IPS-NIHi11 (cell line): Measurements from ENCODE around the gene NCKAP5.

ENCODE experiments used
- DNase-seq: peaks from one replicate; pipeline ENCODE4 v3.0.0; 2012; ENCODE audit warnings: mixed read lengths, low spot score

The NCKAP5 gene

DNA sequence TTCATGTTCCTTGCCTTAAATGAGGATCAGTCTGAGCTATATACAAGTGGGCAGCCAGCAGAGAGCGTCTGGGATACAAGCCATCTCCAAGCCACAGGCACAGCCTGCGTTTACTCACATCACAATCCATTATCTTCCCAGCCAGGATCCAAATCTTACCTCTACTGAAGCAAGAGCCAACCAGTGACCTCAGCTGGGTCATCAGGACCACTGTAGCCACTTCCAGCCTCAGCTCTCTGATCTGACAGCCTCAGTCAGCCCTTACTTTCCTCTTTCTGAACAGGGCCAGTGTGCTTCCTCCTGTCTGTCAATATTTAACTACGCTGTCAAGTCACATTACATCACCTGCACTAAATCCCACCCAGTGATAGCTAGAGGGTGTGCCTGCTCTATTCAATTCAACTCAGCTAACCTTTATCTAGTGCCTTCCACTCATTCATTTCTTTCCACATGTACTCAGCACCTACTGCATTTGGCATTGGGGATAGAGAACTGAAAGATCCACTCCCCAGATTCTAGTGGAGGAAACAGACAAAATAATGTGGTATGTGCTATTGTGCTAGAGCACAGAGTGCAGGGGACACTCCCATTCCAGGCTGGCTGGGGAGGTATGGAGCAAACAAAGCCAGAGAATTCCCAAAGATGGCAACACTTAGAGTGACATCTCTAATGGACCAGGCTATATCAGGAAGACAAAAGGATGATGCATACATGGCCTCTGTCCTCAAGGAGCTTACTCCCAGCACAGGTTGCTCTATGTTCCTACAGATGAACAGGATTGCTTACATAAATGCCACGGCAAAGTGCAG is 146.5 kb downstream of the NCKAP5 start:
- DNase-seq: no peak

DNA sequence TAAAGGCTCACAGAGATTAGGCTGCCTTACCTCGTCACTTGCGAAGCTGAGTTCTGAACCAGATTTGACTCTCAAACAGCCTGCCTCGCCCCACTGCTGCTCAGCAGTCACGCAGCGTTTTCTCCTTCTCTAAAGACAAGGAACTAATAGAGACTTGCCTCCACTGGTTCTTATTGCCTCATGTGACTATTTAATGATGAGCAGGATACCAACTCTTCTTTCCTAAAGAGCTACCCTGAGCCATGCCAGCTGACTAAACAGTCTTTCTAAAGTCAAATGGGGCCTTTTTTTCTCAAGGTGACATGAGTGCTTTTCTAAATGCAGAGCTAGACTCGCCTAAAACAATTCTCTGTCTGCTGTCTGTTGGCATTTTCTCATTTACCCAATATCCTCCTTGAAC is 147.5 kb downstream of the NCKAP5 start:
- no peak for DNase-seq

DNA sequence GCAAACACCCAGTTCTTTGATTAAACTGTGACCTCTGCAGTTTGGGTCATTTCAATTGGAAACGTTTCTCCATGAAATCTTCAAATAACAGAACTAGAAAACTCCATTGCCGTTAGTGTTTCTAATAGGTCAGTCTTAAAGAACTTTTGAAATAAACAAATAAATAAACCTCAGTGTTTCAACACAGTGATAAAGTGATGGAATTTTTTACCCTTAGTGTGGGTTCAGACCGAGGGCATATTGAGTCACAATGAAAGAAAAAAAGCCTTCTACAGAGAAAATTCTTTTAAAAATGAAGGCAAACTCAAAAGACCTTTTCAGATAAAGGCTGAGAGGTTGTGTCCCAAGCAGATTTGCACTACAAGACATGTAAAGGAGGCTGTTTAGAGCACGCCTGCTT is 149.6 kb downstream of the NCKAP5 start:
- DNase-seq: no peak

DNA sequence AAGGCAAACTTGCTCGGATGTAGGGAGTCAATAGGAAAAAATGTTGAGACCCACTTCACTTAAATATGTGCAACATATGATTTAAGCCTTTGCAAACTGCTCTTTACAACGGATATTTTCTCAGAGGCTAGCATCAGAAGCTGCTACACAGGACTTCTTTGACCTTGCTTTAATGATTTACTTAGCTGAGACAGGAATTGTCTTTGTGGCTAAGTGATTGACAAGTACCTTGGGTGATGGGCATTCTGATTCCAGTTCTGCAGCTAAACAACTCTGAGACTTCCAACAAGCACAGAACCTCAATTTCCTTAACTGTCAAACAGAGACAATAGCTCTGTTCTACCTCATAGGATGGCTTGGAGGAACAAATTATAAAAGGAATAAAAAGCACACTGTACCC is 150.2 kb downstream of the NCKAP5 start:
- no peak for DNase-seq

DNA sequence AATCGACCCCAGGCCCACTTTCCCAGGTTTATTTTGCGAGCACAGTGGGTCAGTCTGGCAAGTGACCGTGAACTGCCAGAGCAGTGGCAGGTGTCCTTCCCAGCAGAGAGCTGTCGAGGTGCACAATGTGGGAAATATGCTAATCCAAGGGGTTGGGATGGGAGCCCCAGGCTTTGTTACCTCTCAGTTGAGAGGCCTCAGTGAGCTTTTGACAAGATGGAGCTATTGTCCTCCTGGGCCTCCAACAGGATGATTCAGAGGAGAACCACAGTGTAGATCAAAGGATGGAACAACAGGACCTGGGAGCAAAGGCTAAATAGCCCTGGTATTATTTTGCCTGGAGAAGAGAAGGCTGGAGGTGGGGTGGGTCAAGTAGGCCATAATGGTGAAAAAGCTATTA is 150.8 kb downstream of the NCKAP5 start:
- DNase-seq: no peak

DNA sequence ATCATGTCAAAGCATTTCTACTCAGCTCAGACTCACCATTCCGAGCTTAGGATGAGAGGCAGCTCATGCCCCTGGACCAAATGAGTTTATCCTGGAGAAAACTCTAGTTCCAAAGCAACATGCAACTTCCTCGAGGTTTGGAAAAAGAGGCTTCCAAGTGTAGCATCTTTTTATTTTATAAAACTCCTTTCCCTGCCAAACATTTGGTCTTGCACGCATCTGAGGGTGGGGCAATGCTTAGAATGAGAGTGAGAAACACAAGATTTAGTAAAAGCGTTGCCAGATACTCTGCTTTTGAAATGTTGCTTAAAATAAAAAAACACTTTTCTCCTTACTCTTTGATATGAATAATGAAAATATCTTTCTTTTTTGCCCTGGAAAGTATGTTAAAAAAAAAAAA is 151.5 kb downstream of the NCKAP5 start:
- no peak for DNase-seq

DNA sequence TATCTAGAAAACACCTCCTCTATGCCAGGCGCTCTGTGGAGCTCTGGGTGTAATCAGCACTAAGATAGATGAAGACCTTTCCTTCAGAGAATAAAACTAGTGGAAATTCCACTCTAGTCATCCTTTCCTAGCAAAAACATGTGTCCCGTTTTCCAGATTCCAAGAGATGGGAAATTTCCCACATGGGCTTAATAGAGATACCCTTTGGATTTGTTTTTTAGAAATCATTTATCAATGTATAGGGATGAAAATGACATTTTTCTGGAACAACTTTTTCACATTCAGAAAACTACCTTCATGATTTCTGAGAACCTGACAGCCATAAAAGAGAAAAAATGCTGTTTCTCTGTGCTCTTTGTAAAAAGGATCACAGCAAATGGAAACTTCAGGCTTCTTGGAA is 152.1 kb downstream of the NCKAP5 start:
- no peak for DNase-seq

DNA sequence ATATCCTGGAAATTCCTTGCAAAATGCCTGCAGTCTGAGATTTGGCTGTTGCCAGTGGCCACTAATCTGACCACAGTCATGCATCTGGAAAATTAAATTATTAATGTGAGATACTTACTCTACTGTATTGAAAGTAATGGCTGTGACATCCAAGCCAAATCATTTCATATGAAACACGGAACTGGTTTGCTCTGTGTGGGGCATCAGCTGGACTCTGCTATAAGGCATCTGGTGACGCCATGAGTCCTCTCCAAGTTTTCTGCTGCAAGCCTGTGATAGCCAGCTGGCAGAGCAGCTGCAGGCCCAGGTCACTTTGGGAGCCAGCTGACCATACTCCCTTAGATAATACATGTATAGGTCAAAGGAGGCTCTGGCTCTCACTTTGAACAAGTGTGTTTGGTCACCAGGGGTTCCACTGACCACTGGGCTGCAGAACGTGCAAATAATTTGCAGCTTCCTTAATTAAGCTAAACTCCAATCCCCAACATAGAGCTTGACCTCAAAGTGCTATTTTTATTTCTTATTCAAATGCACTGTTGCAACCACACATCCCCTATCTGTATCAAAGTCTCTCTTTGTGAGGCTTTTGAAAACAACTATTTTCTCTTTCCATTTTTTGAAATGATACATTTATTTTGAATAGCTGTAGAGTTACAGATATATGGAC is 152.9 kb downstream of the NCKAP5 start:
- no peak for DNase-seq

DNA sequence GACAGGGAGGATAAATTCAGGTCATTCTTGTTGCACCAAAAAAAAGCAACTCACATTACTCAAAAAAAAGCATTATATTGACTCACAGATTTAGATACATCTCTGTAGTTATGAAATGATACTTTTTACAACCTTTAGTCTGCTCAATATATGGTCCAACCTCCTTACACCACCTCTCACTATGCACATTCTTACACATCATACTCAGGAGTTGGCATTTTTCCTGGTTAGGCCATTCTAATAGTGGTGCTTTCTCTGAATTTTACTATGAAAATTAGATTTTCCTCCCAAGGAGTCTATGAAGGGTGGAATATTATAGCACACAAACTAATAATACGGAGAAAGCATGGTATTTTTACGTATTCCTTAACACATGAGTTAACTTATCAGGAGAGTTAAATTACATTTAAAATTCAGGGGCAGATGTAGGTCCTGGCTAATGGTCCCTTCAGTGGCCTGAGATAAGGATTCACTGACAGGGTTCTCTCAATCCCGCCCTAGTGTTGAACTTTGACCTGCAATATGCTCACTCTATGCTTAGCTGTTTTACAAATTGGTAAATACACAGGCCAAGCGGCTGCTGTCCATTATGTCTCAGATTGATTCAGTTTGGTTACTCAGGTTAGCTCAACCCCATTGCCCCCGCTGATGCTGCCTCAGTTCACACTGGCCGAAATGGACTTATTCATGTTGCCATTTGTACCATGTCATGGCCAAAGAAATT is 153.6 kb downstream of the NCKAP5 start:
- DNase-seq: no peak

DNA sequence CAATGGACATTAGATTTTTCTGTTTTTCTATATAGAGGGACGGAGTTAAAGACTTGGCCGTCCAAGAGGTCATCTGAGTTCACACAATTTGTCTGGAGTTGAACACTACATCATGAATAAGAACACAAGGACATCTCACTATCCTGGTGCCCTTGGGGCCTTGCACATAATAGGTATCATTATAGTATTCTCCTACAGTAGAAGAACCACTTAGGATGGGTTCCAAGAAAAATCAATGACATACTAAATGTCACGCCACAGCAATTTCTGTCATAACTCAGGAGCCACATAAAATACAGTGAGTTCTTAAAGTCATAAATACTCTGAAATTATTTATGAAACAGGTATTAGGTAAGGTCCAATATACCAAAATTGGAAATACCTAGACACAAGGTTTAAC is 154.4 kb downstream of the NCKAP5 start:
- no peak for DNase-seq

DNA sequence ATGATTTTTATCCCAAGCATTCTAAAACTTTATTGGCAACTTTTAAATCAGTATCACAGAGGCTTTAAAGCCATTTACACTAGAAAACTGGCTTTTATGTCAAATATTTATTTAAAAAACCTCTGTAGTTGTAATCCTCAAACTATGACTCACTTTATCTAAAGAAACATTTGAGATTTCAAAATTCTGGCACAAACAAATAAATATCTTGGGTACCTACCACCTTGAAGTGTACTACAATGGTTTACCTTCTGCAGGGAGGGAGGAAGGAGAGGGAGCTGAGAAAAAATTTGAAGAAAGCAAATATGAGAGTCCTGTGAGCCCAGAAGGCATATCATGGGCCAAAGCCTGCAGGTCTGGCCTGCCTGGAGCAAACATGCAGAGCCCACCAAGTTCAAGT is 155.6 kb downstream of the NCKAP5 start:
- no peak for DNase-seq

DNA sequence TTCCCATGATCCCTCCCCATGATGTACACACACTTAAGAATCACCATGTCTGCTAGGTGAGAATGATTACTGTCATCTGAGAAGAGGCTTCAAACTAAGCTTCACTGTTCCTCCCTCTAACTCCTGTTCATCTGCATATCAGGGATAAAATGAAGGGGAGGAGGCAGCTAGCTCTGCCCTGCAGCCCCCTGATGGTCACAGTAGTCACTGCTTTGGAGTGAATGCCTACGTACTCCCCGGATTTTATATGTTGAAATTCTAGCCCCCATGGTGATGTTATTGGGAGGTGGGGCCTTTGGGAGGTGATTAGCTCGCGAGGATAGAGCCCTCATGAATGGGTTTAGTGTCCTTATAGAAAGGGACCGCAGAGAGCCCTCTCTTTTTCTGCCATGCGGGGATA is 156.4 kb downstream of the NCKAP5 start:
- peak; percentile 38 for DNase-seq

DNA sequence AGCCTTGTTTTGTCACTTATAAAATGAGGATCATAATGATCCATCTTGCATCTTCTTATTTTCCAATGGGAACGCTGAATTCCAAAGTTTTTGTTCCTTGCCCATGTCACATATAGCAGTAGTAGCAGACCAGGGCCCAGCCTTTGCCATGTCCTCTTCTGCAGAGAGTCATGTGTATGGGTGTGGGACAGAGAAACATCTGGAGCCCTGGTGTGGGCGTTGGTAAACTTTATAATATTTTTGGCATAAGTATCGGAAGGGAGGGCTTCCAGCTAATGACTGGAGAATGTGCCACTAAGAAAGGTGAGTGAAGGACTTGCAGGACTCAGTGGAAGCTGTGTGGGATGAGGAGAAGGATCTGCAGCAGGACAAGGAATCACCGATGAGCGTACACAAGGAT is 157.2 kb downstream of the NCKAP5 start:
- DNase-seq: no peak

DNA sequence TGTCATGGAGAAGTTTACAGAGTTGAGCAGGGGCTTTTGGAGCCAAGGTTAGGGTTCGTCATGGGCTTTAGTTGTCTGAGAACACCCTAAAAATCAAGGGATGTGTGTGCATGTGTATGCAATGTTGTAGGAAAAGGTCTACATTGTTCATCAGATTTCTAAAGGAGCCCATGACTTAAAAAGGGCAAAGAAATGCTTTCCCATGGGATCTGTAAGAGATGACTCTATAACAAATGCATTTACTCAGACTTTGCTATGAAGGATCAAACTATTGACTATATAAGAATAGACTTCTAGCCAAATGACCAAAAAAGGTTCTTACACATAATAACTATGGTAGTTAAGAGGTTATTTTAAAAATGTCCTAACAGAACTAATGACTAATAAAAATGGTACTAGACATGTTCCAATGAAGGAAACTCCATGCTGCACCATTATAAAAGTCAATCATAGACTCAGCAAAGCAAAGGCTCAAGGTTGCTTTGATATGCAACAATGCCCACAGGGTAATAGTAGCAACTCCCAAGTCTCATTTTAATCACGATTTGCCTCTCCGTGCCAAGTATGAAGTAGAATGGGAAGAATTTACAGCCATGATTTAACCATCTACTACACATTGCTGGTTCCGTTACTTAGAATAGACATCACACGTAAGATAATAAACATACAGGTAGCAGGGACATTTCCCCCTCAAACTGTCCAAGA is 158.5 kb downstream of the NCKAP5 start:
- no peak for DNase-seq

DNA sequence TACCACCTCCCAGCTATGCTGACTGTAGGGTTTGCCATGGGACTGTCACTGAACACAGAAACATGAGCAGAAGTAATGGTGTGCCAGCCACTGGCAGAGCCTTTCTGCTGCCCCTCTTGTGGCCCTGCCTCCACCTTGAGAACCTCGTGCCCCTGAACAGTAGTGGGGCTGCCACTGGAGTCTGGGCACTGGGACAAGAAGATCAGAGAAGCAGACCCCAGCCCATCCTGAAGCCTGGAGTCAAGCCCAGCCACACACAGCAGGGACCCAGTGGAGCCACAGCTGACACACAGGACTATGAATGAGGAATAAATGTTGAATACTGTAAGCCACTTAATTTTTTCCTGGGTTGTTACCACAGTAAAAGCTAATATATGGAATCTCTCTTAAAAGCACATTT is 159.6 kb downstream of the NCKAP5 start:
- no peak for DNase-seq

DNA sequence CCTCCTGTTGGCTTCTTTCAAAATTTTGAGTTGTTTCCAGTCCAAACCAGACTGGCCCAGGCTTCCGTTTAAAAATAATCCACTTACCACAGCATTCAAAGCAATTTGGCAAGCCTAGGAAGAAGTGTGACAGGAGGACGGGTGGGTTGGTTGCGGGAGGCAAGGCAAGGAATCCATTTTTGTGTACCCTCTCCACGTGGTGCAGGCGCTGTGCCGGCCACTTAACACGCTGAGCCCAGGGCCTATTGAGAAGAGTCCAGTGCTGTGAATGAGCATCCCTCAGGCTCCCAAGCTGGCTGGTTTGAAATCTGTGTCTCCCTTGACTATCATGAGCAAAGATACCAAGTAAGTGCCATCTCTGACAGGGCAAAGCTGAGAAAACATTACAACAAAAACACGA is 160.9 kb downstream of the NCKAP5 start:
- DNase-seq: no peak

DNA sequence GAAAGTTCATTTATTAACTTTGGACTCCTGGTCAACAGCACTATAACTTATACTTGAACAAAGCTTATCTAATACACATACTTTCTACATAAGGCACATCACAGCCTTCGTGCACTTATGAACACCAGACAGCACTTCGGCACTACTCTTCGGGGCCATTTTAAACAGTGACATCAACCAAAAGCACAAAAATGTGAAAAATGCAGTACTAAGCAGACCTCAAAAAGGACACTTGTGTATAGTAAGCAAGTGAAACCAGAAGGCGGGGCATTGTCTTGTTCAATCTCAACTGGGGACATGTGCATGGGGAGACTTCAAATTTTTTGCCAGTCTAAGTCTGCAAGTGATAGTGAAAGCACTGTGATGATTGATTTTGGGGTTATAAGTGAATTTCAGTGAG is 163.0 kb downstream of the NCKAP5 start:
- DNase-seq: no peak

DNA sequence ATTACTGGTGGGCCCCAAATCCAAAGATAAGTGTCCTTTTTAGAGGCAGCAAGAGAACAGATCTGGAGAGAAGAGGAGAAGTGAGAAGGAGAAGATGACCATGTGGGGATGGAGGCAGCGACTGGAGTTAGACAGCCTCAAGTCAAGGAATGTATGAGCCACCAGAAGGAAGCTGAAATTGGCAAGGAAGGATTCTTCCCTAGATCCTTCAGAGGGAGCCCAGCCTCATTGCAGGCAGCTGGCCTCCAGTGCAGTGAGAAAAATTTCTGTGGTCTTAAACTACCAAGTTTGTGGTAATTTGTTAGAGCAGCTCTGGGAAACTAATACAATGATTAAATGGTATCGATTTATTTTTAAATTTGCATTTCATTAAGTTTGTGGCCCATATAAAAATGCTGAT is 167.9 kb downstream of the NCKAP5 start:
- no peak for DNase-seq

DNA sequence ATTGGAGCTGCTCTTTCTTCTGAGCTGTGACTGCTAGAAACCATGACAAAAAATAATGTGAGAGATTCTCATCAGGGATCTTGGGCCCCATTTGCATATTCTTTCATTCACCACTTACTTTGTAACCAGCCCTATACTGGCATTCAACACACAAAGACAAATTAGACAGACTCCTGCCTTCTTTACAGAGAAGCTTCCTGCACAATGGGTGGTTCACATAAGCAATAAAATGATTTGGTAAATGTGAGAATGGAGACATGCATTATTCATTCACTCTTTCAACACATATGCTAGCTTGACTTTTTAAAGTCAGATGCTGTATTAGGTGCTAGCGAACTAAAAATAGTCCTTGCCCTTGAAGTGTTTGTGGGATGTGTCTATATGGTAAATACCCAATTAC is 174.4 kb downstream of the NCKAP5 start:
- DNase-seq: no peak

DNA sequence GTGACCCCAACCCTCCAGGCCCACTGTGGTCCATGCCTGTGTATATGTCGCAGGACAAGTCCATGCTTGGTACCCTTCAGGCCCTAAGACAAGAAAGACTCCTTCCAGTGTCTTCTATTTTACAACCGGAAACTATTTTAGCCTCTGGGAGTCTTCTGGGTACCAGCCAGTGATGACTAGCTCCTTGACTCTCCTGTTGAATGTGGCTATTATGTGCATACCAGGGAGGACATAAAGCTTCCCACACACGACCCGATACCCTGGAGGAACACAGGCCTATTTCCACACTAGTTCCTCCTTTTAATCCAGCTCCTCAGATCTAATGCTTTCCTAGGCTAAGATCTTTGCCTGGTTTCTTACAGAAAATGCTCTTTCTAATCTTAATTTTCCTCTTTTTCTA is 178.1 kb downstream of the NCKAP5 start:
- DNase-seq: no peak

DNA sequence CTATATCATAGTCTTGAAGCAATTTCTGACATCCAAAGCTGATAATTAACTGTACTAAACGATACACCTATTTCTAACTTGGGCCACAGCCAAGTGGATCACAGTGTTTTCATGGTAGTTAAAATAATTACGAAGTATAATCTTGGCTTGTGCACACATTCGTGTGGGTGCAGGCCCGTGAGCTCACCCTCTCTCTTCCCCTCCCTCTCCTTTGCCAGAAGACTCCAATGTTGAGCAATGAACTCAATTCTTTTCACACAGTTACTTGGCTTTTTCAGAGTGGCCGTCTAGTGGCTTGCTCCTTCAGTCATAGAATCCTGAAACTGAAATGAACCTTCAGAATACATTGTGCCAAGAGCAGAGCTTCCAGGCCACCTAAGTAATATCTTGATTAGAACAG is 178.7 kb downstream of the NCKAP5 start:
- DNase-seq: no peak

DNA sequence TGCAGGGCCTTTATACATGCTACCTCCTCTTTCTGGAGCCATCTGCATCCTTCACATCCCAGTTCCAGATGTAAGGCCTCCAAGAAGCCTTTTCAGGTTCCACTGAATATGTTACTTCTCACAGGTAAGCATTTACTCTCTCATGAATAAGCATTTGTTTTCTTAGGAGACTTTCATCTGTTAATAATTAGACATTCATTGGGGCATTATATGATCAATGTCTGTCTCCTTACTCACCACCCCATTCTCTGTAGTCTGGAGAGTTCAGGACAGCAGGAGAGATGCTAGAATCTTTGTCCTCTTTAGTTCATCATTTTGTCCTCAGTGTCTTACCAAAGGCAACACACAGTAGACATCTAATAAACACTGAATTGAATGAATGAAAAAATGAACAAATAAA is 185.7 kb downstream of the NCKAP5 start:
- DNase-seq: no peak

DNA sequence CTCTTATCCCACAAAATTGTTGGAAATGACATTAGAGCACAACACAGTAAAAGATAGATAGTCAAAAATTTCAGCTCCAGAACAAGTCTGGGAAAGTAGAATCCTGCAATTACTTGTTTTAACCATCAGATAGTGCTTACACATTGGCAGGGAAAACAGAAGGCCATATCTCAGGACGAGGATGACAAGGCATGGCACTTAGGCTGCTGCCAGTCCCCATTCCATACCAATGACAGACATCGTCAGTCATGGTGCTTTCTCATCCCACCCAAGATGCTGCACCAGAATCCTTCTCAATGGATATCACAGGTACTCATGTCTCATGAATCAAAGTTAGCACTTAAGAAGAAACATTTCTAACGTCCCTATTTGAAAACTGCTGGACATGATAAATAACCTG is 187.3 kb downstream of the NCKAP5 start:
- no peak for DNase-seq
